DMS79 (cell line): ENCODE results near the gene ZNF516.
"Not testable (repeated sequence)": the region's sequence is repeated elsewhere in the genome, so short reads cannot be mapped to it uniquely, and the experiment has no call there.

Experiments used
- DNase-seq: peaks from one replicate; lab custom pipeline; 2025; lab: John Stamatoyannopoulos, UW

Gene ZNF516

GRCh38 chr18:76495006-76495370, at the start of gene ZNF516:
Gene ZNF516, minus strand, starts transcription at chr18:76495242. Its CDS starts 52,188 bp downstream, at chr18:76443054.
- no peak for DNase-seq

GRCh38 chr18:76538846-76539245, 43.8 kb upstream of the ZNF516 start:
- no peak for DNase-seq

GRCh38 chr18:76537621-76538020, 42.6 kb upstream of the ZNF516 start:
- no peak for DNase-seq

GRCh38 chr18:76536593-76536992, 41.6 kb upstream of the ZNF516 start:
- not testable (repeated sequence) for DNase-seq

GRCh38 chr18:76532875-76533274, 37.8 kb upstream of the ZNF516 start:
- DNase-seq: no peak

- no peak for DNase-seq
These were observed 35.8 kb upstream of the ZNF516 start for GRCh38 chr18:76530846-76531245.

GRCh38 chr18:76530391-76530790, 35.3 kb upstream of the ZNF516 start:
- no peak for DNase-seq

- DNase-seq: no peak
These were observed 34.4 kb upstream of the ZNF516 start for GRCh38 chr18:76529433-76529811.

GRCh38 chr18:76528477-76529432, 33.7 kb upstream of the ZNF516 start:
- no peak for DNase-seq

- DNase-seq: no peak
These were observed 30.9 kb upstream of the ZNF516 start for GRCh38 chr18:76525911-76526310.

- DNase-seq: no peak
These were observed 30.1 kb upstream of the ZNF516 start for GRCh38 chr18:76524900-76525698.

GRCh38 chr18:76524477-76524876, 29.4 kb upstream of the ZNF516 start:
- DNase-seq: no peak

- DNase-seq: no peak
These were observed 27.5 kb upstream of the ZNF516 start for GRCh38 chr18:76522551-76522950.

GRCh38 chr18:76522122-76522503, 27.1 kb upstream of the ZNF516 start:
- no peak for DNase-seq

- DNase-seq: no peak
These were observed 26.5 kb upstream of the ZNF516 start for GRCh38 chr18:76521417-76522121.

GRCh38 chr18:76518860-76519538, 24.0 kb upstream of the ZNF516 start:
- no peak for DNase-seq

- DNase-seq: no peak
These were observed 23.2 kb upstream of the ZNF516 start for GRCh38 chr18:76518123-76518859.

- DNase-seq: no peak
These were observed 20.5 kb upstream of the ZNF516 start for GRCh38 chr18:76515576-76515975.

- no peak for DNase-seq
These were observed 19.5 kb upstream of the ZNF516 start for GRCh38 chr18:76514573-76514972.

GRCh38 chr18:76507830-76508385, 12.9 kb upstream of the ZNF516 start:
- DNase-seq: no peak
